GM23248 (cell line): ENCODE measurements around the gene TGM6.

ENCODE experiments used
- EZH2 ChIP-seq: fragments of 200-600 bp; sonication (generic); IDR thresholded peaks from 2 replicates; pipeline ENCODE4 v1.6.1; 2018; ENCODE audit warnings: antibody characterized with exemption, mild to moderate bottlenecking; ENCODE audit not compliant: insufficient read depth, poor library complexity, severe bottlenecking
- EZH2phosphoT487 ChIP-seq: fragments of 200-600 bp; sonication (generic); IDR thresholded peaks from 2 replicates; pipeline ENCODE4 v1.6.1; 2018; ENCODE audit warnings: antibody characterized with exemption, moderate library complexity, mild to moderate bottlenecking, low read depth; ENCODE audit not compliant: insufficient read depth

DNA sequence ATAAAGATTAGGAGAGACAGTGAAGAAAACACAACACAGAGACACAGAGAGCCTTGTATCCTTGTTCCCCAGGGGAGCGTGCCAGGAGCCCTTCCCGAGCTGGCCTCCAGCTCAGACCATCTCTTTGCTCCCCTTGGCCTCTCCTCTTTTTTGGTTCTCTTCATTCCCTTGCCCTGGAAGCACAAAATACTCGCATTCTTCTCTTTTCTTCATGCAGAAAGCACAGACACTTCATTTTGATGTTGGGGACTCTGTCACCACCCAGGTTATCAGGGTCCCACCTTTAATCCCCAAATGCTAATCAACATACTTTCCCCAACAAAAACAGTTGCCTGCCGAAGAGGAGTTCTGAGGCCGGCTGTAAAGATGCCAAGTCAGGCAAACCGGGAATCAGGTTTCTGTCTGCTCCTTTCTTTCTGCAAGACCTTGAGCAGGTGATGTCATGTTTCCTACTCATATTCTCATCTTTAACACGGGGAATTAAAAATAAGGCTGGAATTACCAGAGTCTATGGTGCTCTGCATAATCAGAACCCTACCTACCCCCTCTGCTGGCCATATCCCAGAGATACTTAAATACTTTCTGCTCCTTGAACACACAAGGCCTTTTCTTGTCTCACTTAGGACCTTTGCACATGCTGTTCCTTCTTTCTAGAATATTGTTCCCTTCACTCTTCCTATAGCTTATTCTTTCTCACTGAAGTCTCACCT is 21.7 kb downstream of the TGM6 start:
- no peak for TF ChIP-seq EZH2
- TF ChIP-seq EZH2phosphoT487: no peak
